GM18520 (cell line): ENCODE results near the gene DDX42.
A peak's percentile ranks its signal among the peaks of the same experiment; 100 is the strongest.

Source experiments
- ATAC-seq: cut with Tn5 transposase; IDR thresholded peaks from one replicate; pipeline ENCODE4 v1.9.1; 2021; ENCODE audit not compliant: unreplicated experiment

Gene DDX42

DNA sequence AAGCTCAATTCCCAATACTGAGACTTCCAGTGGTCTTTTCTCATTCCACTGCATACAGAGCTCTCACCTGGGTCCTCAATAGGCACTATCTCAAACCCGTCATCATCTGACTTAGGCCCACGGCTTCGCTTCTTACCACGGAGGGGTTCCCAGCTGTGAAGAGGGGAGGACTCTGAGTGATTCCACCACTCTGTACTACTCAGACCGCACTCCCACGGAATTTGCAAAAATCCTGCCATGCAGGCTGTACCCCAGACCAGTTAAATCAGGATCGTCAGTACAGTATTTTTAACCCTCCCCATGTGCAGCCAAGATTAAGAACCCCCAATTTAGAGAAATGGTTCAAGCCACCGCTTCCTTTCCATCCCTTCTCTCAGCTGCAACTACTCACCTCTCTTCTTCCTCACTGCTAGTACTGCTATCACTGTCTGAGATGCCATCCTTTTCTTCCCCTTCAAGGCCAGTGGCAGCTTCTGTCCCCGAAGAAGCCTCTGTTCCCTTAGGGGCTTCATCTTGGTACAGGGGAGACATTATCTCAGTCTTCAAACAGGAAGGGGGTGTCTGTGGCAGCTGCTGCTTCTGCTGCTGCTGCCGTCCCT, 47.1 kb downstream of the DDX42 start:
- no peak for ATAC-seq

- no peak for ATAC-seq
These were observed 47.8 kb downstream of the DDX42 start for GRCh38 chr17:63821804-63822203.

DNA sequence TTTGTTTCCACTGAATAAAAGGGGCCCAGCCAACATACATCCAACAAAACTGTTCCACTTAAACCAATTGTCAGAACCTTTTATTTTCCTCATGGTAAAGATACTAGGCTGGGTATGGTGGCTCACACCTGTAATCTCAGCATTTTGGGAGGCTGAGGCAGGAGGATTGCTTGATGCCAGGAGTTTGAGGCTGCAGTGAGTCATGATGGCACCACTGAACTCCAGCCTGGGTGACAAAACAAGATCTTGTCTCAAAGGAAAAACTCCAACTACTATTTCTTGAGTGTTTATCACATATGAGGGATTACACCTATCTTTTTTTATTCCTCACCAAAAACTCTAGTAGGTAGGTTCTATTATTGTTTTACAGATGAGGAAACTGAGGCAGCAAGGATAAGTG, 48.6 kb downstream of the DDX42 start:
- no peak for ATAC-seq

DNA sequence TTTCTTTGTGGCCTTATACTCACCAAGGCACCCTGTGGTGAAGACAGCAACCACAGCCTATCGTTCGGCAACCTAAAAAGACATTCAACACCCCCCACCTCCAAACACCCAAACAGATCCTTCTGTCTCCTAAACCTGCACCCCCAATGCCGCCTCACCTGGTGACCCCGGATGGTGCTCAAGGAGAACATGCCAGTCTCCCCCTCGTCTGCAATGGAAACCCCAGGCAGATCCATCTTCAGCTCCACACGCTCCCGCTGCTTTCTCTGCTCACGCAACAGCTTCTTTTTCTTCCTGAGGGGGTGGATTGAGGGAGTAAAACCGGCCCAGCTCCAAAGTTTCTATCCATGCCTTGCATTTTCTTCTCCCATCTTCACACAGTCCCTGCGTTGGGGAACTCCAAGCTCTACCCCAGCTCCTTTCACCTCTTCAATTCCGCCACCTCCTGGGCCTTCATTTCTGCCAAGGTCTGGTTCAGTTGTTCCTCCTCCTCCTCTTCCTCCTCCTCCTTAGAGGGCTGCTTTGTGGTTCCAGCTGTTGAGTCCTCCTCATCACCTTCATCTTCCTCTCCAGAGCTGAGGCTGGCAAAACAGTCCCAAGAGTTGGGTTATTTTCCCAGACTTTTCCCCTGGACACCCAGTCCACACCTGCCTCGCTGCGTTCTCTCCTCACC, 49.8 kb downstream of the DDX42 start:
- ATAC-seq = no peak

GRCh38 chr17:63824362-63824761, 50.4 kb downstream of the DDX42 start:
- ATAC-seq = no peak

GRCh38 chr17:63826468-63827001, 52.6 kb downstream of the DDX42 start:
- no peak for ATAC-seq

DNA sequence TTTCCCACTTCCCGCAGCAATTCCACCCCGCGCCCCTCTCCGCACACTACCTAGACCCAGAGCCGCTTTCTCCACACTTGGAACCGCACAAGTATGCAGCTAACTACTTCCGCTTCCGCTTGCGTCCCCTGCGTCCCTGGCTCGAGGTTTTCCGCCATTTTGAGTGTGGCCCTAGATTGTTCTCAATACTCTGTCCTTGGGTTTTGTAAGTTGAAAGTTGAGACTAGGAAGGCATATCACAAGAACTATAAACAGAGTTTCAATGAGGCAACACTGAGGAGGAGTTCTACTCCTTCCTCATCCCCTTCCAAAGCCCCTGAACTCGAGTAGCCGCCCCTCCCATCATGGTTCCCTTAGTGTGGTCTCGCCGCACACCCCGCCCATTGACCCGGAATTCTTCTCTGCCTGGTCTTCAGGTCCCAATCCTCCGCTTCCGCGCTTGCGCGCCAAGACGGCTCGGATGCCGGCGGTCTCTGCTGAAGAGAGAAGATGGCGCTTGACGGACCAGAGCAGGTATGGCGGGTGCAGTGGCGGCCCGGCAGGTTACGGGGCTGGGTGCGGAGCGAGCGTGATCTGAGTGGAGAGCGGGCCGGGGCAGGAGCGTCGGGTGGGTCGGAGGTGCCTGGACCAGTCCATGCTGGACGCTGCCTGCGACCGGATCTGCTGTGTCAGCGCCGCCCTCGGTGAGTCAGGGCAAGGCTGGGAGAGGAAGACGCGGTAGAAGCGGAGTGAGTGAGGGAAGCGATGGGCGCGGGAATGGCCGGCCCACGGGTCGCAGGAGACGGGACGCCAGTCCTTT, 53.2 kb downstream of the DDX42 start, which contains the start of the genes FTSJ3 and PSMC5:
FTSJ3 (minus strand) TSS at position 662 of the 799 bp plus-strand sequence. CDS start 761 bp downstream, outside the sequence.
PSMC5 (plus strand) TSS at position 430 of the 799 bp plus-strand sequence; CDS start at position 490, 60 bp downstream.
- ATAC-seq = peak; percentile 76

DNA sequence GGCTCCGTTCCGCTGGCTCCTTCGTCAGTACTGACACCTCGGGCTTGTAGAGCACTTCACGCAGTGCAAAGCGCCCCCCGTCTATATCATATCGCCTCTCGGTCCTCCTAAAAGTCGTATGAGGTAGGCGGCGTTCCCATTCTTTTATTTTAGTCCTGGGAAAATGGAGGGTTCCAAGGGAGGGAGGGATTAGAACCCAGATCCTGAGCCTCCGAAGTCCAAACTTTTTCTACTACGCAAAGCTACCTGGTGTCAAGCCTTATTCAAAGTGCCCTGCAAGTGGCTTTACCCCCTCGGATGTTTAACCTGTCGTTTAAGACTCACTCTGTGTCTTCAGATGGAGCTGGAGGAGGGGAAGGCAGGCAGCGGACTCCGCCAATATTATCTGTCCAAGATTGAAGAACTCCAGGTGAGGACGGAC, 53.8 kb downstream of the DDX42 start:
- ATAC-seq = no peak

GRCh38 chr17:63828936-63829335, 55.0 kb downstream of the DDX42 start:
- ATAC-seq = no peak

- ATAC-seq = no peak
These were observed 56.3 kb downstream of the DDX42 start for GRCh38 chr17:63830278-63830677.

DNA sequence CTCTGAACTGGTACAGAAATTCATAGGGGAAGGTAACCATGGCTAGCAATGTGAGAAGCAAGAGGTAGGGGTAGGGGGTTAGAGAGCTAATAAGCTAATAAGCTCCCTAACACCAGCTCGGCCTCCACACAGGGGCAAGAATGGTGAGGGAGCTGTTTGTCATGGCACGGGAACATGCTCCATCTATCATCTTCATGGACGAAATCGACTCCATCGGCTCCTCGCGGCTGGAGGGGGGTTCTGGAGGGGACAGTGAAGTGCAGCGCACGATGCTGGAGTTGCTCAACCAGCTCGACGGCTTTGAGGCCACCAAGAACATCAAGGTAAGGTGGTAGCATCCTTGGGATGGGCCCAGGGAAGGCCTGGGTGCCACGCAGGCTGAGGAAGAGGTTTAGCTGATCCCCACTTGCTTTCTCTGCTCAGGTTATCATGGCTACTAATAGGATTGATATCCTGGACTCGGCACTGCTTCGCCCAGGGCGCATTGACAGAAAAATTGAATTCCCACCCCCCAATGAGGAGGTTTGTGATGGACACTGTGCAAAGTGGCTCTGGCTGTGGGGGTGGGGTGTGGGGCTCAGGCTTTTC, 57.0 kb downstream of the DDX42 start:
- no peak for ATAC-seq

- ATAC-seq = no peak
These were observed 57.5 kb downstream of the DDX42 start for GRCh38 chr17:63831505-63831904.

DNA sequence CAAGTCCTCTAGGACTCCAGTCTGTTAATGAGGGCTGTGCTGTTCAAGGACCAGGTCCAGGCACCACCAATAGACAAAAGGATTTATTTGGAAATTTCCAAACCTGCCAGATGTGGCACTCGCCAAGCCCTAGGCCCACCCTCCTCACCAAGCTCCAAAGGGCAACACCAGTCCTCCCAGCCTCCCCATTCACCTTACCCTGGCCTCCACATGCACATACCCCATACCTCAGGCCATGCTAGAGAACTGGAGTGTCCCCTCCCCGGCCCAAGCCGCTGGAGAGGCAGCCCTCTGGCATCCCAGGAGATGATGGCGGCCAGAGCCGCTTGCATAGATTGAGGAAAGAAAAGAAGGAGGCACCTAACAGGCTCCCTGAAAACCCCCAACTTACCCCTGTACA, 58.0 kb downstream of the DDX42 start:
- ATAC-seq = no peak

GRCh38 chr17:63832455-63832854, 58.5 kb downstream of the DDX42 start:
- ATAC-seq = no peak

GRCh38 chr17:63833026-63833740, 59.2 kb downstream of the DDX42 start:
- no peak for ATAC-seq

DNA sequence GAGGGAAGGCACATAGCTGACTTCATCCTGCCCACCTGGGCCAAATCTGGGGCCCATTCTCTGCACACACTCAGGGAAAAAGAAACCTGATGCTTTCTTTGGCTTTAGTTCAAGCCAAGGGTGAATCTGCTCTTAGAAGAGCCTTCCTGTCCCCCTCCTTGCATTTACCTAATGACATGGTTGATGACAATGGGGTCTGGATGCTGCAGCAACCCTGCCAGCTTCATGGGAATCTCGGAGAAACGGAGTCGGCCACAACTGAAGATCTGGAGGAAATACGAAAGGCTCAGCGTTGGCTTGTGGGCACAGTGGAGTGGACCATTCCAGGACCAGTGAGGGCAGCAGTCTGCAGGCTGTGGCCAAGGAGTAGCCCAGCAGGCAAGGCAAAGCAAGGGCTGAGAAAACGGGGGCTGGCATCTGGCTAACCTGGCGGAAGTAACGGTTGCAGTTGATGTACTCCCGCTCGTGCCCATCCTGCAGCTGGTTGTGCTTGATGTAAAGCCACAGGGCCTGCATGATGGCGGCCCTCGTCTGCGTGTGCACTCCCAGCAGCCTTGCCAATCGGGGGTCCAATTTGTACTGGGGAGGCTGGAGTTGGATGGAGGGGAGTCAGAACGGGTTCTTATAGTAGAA, 59.9 kb downstream of the DDX42 start:
- ATAC-seq = no peak

- ATAC-seq = no peak
These were observed 60.6 kb downstream of the DDX42 start for GRCh38 chr17:63834431-63835166.

- ATAC-seq = no peak
These were observed 61.3 kb downstream of the DDX42 start for GRCh38 chr17:63835167-63835720.

GRCh38 chr17:63836811-63837210, 62.8 kb downstream of the DDX42 start:
- no peak for ATAC-seq
